NCI-H2196 (cell line): ENCODE data around the gene OR56A4.
"Not testable (repeated sequence)": the region's sequence is repeated elsewhere in the genome, so short reads cannot be mapped to it uniquely, and the experiment has no call there.

Source experiments
- DNase-seq: peaks from one replicate; lab custom pipeline; 2025; ENCODE audit not compliant: unreplicated experiment; lab: John Stamatoyannopoulos, UW

Gene OR56A4

GRCh38 chr11:5960704-5961320, 45.9 kb downstream of the OR56A4 start:
- not testable (repeated sequence) for DNase-seq

- DNase-seq: no peak
Measured at GRCh38 chr11:5955586-5955985, 51.2 kb downstream of the OR56A4 start.
